Measurements from ENCODE around the gene OR1M1.
"Not testable (repeated sequence)": the region's sequence is repeated elsewhere in the genome, so short reads cannot be mapped to it uniquely, and the experiment has no call there.

OR1M1 gene, protein sequence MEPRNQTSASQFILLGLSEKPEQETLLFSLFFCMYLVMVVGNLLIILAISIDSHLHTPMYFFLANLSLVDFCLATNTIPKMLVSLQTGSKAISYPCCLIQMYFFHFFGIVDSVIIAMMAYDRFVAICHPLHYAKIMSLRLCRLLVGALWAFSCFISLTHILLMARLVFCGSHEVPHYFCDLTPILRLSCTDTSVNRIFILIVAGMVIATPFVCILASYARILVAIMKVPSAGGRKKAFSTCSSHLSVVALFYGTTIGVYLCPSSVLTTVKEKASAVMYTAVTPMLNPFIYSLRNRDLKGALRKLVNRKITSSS

DNA sequence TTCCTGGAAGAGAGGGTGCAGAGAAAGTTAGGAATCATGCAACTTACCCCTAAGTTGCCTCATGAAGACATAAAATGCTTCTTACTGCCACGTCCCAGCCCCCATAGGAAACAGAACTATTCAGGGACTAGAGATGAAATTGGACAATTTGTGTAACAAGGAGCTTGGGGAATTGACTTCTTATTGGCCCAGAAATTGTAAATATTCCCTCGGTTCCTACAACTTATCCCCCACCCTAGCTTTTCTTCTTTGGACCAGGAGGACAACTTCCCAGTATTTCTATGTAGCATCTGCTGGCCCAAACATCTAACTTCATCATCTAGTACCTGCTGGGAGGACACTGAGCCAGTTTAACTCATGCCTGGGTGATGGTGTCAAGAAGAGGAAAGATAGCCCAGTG is at the start of gene OR1M1:
Gene OR1M1, plus strand, starts transcription at position 301 of the 400 bp plus-strand sequence. CDS start 6,184 bp downstream, outside the sequence.
- no peak for DNase-seq (ENCODE audit: low read depth in 2 of 2)

DNA sequence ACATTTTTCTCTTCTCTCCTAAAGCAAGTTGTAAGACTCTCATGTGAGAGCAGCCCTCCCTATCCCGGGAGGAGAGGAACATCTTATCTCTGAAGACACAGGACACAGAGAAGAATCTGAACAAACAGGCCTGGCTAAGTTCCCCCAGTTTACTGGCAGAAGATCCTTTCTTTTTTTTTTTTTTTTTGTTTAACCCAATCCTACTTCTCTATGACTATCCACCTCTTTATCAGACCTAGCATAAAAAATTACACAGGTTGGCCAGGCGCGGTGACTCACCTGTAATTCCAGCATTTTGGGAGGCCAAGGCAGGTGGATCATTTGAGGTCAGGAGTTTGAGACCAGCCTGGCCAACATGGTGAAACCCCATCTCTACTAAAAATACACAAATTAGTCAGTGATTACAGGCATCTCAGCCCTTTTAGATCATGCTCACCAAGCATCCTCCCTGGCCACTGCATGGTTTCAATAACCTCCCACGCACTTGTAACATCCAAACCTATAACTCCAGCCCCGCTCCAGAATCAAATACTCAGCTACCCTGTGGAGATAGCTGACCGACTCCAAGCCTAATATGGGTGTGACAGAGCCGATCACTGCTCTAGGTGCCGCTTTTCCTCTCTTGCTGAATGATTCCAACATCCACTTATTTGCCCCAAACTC is 49.3 kb upstream of the OR1M1 start:
- no peak for DNase-seq (ENCODE audit: low read depth in 2 of 2)

DNA sequence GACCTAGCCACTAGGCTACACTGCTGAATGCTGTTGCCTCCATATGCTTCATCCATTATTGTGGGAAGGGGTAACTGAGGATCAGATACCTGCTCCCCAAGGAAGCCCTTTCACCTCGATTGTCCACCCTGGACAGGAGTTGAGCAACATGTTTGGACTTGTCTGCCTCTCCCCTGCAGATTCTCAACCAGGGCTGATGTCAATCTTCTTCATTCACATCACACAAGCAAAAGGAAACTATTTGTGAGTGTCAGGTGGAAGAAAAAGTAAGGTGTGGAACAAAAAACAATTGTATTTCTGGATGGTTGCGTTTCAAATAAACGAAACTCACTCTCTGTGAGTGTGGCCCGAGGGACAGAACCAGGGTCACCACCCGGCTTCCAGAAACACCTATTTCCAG is 47.1 kb upstream of the OR1M1 start:
- DNase-seq (ENCODE audit: low read depth in 2 of 2): no peak

DNA sequence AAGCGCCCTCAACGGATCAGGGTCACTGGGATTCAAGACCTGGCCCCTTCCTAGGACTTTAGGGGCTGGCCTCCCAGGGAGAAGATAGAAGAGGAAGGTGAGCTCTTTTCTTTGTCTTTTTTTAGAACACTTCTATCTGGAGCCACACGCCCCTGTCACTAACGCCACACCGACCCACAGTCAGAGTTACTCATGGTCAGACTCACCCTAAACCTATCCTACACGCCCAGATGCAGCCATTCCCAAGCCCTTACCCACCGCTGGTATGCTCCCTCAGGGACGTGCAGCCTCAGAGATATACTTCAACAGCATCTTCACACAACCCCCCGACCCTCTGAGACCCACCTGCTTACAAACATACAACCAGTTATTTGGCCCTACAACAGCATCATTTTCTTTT is 46.7 kb upstream of the OR1M1 start:
- no peak for DNase-seq (ENCODE audit: low read depth in 2 of 2)

DNA sequence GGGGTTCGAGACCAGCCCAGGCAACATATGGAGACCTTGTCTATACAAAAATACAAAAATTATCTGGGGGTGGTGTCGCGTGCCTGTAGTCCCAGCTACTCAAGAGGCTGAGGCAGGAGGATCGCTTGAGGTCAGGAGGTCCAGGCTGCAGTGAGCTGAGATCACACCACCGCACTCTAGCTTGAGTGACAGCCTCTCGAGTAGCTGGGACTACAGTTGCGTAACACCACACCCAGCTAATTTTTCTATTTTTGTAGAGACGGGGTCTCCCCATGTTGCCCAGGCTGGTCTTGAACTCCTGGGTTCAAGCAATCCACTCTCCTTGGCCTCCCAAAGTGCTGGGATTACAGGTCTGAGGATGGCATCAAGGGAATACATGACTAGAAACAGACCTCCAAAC is 45.8 kb upstream of the OR1M1 start:
- DNase-seq (ENCODE audit: low read depth in 2 of 2): no peak

DNA sequence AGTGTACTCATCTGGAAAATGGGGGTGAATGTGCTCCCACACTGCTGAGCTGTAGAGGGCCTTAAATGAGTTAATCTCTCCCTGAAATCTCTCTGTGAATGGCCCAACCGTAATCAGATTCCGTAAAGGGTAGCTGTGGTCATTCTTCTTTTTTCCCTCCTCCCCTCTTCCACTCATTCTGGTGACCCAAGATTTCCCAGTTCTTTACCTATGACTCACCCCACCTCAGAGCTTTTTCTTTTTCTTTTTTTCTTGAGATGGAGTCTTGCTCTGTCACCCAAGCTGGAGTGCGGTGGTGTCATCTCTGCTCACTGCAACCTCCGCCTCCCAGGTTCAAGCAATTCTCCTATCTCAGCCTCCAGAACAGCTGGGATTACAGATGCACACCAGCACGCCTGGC is 43.3 kb upstream of the OR1M1 start:
- no peak for DNase-seq (ENCODE audit: low read depth in 2 of 2)

DNA sequence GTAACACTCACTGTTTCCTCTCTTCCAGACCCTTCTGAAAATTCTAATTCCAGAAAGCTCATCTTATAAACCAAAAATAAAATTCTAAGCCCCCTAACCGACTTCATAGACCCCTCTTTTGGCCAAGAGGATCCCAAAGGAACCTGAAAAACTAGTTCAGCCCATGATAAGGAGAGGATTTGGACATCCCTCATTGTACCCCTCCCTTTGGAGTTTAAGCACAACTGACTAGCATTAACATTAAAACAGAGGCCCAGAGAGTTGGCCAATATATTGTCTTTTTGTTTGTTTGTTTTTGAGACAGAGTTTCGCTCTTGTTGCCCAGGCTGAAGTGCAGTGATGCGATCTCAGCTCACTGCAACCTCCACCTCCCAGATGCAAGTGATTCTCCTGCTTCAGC is 42.4 kb upstream of the OR1M1 start:
- no peak for DNase-seq (ENCODE audit: low read depth in 2 of 2)

DNA sequence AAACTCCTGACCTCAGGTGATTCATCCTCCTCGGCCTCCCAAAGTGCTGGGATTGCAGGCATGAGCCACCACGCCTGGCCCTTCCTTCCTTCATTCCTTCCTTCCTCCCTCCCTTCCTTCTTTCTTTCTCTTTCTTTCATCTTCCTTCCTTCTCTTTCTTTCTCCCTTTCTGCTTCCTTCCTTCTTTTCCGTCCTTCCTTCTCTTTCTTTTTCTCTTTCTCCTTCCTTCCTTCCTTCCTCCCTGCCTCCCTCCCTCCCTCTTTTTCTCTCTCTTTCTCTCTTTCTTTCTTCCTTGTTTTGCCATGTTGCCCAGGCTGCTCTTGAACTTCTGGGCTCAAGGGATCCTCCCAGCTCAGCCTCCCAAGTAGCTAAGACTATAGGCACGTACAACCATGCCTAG is 40.2 kb upstream of the OR1M1 start:
- DNase-seq (ENCODE audit: low read depth in 2 of 2): no peak

DNA sequence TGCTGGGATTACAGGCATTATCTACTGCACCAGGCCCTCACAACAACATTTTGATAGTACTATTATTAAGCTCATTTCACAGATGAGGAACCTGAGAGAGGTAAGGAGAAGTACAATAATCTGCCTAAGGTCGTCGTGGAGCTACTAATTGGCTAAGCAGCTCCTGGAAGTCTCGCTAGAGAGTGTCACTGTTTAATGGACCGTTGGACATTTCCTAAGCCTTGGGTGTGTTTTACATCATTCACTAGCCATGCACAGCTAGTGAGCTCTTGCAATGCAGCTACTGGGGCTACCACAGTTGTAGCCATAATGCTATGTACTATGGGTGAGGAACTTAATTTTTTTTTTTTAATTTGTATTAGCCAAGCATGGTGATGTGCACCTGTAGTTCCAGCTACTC is 34.0 kb upstream of the OR1M1 start:
- DNase-seq (ENCODE audit: low read depth in 2 of 2): no peak

DNA sequence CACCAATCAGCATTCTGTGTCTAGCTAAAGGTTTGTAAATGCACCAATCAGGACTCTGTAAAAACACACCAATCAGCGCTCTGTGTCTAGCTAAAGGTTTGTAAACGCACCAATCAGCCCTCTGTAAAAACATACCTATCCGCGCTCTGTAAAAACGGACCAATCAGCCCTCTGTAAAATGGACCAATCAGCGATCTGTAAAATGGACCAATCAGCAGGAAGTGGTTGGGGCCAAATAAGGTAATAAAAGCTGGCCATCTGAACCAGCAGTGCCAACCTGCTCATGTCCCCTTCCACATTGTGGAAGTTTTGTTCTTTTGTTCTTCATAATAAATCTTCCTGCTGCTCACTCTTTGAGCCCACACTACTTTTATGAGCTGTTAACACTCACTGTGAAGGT is 33.2 kb upstream of the OR1M1 start:
- DNase-seq (ENCODE audit: low read depth in 2 of 2): not testable (repeated sequence)

DNA sequence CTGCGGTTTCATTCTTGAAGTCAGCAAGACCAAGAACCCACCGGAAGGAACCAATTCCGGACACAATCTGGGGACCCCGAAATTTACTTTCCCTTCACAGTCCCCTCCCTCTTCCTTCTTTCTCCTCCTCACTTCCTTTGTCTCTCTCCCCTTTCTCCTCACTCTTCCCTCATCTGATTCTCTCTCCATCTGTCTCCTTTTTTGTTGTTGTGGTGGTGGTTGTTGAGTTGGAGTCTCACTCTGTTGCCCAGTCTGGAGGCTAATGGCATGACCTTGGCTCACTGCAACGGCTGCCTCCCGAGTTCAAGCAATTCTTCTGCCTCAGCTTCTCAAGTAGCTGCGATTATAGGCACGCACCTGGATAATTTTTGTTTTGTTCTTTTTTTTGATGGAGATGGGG is 32.7 kb upstream of the OR1M1 start:
- DNase-seq (ENCODE audit: low read depth in 2 of 2): no peak

DNA sequence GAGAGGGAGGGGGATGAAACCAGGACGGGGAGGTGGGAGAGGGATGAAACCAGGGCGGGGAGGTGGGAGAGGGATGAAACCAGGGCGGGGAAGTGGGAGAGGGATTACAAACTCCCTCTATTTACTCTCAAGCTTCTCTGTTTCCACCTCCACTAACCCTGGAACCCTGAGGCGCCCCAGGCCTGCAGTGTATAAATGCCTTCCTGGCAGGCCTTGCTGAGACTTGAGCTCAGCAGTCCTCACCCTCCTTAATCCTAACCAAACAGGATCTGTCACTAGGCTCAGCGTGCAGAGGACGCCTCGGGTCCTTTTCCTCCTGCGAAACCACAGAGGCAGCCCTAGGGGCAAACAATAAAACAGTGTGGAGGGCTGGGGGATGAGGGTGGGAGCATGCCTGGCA is 32.1 kb upstream of the OR1M1 start:
- no peak for DNase-seq (ENCODE audit: low read depth in 2 of 2)

DNA sequence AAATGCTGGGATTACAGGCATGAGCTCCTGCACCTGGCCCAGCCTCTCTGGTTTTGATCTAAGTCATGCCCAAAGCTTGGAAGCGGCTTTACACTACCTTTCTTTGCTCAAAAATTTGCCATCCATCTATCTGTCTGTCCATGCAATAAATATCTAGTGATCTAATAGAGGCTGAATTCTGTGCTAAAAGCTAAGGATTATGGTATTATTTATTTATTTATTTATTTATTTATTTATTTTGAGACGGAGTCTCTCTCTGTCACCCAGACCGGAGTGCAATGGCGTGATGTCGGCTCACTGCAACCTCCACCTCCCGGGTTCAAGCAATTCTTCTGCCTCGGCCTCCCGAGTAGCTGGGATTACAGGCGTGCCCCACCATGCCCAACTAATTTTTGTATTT is 30.7 kb upstream of the OR1M1 start:
- DNase-seq (ENCODE audit: low read depth in 2 of 2): not testable (repeated sequence)

DNA sequence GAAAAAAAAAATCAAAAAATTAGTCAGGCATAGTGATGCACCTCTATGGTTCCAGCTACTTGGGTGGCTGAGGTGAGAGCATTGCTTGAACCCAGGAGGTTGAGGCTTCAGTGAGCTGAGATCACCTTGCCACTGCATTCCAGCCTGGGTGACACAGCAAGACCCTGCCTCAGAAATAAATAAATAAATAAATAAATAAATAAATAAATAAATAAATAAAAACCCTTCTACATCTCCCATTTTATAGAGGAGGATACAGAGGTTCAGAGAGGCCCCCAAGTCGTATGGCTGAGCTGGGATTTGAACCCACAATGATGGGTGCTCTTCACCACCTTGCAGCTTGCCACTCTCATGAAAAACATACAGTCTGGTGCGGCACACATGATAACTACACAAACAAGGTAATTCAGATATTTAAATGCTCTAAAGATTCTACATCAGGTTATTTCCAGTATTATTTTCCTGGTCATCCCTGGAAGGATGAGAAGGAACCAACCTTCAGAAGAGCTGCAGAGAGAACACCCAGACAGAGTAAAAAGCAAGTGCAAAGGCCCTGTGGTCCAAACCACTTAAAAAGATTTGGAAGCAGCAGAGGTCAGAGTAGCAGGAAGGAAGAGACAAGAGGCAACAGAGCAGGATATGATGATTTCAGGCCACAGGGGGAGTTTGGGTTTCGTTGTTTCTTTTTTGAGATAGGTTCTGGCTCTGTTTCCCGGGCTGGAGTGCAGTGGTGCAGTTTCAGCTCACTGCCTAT is 29.2 kb upstream of the OR1M1 start:
- DNase-seq (ENCODE audit: low read depth in 2 of 2): no peak

DNA sequence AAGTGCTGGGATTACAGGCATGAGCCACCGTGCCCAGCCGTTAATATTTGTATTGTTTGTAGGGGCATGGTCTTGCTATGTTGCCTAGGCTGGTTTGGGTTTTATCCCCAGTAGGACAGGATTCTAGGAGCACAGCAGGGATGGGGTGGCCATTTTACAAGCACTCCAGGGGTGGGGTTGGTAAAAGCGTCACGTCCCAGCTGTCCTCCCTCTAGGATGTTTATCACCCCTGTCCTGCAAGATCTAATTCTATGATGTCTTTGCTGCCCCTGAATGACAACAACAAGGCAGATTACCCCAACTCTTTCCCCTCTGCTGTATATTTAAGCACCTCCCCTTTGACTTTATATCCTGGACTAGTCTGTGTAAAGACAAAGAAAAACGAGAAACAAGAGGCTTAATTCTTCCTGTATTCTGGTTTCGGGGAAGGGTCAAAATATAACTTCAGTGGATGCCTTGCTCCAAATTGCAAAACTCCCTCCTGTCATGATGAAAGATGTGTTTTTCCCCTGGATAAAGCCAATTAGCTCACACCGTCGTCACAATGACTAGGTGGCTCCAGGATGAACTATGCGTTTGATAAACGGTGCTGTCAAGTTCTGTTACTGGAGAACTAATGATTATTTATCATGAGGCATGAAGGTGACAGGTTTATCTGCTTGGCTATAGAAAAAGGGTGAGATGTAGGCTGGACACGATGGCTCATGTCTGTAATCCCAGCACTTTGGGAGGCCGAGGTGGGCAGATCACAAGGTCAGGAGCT is 27.8 kb upstream of the OR1M1 start:
- DNase-seq (ENCODE audit: low read depth in 2 of 2): no peak

DNA sequence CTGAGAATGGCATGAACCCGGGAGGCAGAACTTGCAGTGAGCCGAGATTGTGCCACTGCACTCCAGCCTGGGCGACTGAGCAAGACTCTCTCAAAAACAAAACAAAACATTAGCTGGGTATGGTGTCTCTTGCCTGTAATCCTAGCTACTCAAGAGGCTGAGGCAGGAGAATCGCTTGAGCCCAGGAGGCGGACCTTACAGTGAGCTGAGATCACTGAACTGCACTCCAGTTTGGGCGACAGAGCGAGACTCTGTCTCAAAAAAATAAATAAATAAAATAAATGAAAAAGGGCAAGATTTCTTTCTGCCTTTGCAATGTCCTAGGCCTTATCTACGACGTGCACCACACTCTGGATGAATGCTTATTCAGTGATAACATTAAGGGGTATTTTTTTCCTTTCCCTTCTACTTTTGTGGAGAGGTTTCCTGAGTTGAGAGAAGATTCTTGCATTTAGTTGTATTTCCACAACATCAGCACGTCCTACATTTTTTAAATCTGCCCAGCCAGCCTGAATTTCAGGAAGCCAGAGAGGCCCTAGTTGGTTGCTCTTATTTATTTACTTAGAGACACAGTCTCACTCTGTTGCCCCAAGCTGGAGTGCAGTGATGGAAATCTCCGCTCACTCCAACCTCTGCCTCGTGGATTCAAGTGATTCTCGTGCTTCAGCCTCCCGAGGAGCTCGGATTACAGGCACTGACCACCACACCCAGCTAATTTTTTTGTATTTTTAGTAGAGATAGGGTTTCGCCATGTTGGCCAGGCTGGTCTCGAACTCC is 26.1 kb upstream of the OR1M1 start:
- DNase-seq (ENCODE audit: low read depth in 2 of 2): no peak

DNA sequence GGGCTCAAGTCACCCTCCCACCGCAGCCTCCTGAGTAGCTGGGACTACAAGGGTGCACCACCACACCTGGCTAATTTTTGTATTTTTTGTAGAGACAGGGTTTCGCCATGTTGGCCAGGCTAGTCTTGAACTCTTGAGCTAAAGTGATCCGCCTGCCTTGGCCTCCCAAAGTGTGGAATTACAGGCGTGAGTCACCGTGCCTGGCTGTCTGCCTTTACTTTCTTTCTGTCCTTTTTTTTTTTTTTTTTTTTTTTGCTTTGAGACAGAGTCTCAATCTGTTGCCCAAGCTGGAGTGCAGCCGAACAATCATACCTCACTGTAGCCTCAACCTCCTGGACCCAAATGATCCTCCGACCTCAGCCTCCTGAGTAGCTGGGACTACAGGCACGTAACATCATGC is 25.0 kb upstream of the OR1M1 start:
- no peak for DNase-seq (ENCODE audit: low read depth in 2 of 2)

DNA sequence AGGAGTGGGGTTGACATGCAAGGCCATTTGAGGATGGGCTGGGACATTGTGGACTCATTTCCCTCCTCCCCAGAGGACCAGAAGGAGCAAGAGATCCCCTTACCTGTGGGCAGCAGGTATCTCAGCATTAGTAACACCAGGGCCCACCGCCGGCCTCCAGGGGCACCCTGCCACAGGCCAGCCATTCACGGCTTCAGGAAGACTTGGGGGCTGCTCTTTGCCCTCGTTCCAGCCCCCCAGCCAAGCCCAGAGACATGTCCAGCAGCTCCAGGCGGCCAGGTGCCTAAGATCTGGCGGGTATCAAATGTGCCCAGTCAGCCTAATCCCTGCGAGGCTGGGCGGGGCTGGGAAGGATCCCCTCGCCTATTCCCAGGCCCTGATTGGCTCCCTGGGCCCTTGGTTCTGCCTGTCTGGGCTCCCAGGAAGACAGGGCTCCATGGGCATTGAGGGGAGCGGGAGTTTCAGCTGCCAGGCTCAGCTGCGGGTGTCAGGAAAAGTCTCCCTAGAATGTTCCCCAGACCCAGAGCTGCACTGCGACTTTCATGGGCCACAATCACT is 21.3 kb upstream of the OR1M1 start:
- no peak for DNase-seq (ENCODE audit: low read depth in 2 of 2)

DNA sequence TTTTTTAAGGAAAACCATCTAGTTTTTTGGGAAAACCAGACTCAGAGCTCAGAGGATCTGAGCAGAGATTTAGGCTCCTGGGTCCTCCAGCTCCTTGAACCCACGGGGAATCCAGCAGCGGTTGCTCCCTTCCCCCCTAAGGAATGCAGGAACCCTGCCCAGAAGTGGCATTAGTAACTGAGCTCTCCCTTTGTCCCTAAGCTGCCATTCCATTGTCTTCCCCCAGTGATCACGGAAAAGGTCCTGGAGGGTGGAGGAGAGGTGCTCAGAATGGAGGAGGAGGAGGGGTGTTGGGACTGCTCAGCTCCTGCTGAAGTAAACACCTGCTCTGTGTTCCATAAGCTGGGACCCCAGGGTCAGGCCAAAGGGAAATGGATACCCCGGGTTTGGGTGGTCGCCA is 16.8 kb upstream of the OR1M1 start:
- no peak for DNase-seq (ENCODE audit: low read depth in 2 of 2)

DNA sequence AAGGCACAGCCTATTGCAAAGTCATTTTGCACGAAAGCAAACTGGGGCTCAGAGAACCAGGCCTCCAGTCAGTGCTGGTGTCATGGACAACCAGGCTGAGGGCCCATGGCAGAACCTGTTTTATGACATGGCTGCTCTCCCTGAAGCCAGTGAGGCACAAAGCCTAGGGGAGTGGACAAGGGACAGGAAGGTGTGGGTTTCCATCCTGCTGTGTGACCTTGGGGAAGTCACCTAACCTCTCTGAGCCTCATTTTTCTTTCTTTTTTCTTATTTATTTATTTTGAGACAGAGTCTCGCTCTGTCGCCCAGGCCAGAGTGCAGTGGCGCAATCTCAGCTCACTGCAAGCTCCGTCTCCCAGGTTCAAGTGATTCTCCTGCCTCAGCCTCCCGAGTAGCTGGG is 15.1 kb upstream of the OR1M1 start:
- DNase-seq (ENCODE audit: low read depth in 2 of 2): not testable (repeated sequence)

DNA sequence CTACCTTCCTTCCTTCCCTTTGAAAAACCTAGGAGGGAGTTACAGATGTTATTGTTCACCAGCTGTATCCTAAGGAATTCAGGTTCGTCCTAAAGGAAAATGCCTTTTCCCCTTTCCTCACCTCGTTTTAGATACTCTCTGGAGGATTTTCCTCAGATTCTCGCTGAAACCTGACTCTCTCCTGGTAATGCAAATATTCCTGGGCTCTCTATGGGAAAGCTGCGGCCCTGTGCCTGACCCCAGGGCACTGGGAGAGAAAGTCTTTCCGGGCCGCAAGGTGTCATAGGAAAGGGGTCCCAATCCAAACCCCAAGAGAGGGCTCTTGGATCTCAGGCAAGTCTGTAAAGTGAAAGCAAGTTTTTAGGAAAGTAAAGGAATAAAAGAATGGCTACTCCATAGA is 13.1 kb upstream of the OR1M1 start:
- no peak for DNase-seq (ENCODE audit: low read depth in 2 of 2)

Data from stimulated activated CD8-positive, alpha-beta memory T cell treated with anti-CD3 and anti-CD28 coated beads, Interleukin-15, amount 100 ng/mL, for 48 hours (primary cell).